Ovary (tissue), 9 donors: Measurements from ENCODE around the gene PSMD1. TPM values are rescaled to one million over a fixed set of nuclear protein-coding genes. Genes with fewer than 3 reads are reported as not detected.

Experiments
- DNase-seq, 5 donors: peaks; one replicate each; pipeline ENCODE4 v3.0.0-alpha.2; 2019 to 2020
- H3K27ac ChIP-seq, 2 donors: fragments of 200-600 bp; one replicate each; pipeline versions ENCODE4 v1.5.1 to v1.8.0; 2019 to 2022
- H3K27me3 ChIP-seq: fragments of 200-600 bp; one replicate; pipeline ENCODE4 v1.8.0; 2022
- H3K36me3 ChIP-seq: fragments of 200-600 bp; sonication (generic); one replicate; pipeline ENCODE4 v1.5.1; 2019
- H3K4me1 ChIP-seq: one replicate; pipeline ENCODE4 v1.8.1; 2013; ENCODE audit warnings: mild to moderate bottlenecking, moderate library complexity; ENCODE audit not compliant: insufficient read depth
- H3K4me3 ChIP-seq: fragments of 200-600 bp; sonication (generic); one replicate; pipeline ENCODE4 v1.5.1; 2017
- H3K9me3 ChIP-seq, 2 donors: fragments of 200-600 bp in 1 of 2; sonication (generic) in 1 of 2; one replicate each; pipeline versions ENCODE4 v1.5.1 to v1.8.1; 2013 to 2019; ENCODE audit warnings: mild to moderate bottlenecking in 1 of 2, moderate library complexity in 1 of 2
- EP300 ChIP-seq: sonication (generic); formaldehyde crosslinking; IDR thresholded peaks from one replicate; pipeline ENCODE4 v1.6.1; 2017; ENCODE audit warnings: antibody characterized with exemption
- POLR2A ChIP-seq: fragments of 450-650 bp; IDR thresholded peaks from one replicate; pipeline ENCODE4 v1.6.1; 2017; ENCODE audit warnings: antibody characterized with exemption, mild to moderate bottlenecking, moderate library complexity
- WGBS, 3 donors: extraction: QIAGEN DNeasy Blood & Tissue Kit in 1 of 3; methylation state at CpG; one replicate each; pipeline versions ENCODE4 v1.1.5 to v1.1.7; 2013 to 2017; 5-methylcytosine and 5-hydroxymethylcytosine counted together
- intact Hi-C, 4 donors: fragments of 100-400 bp; cut with DNase I; formaldehyde crosslinking; loops; one replicate each; pipeline versions ENCODE4 v1.11.0 to v1.15.1; 2022 to 2023
- polyA plus RNA-seq, 2 donors: library from polyadenylated mRNA; stranded (reverse); fragments of 200-250 nt in 1 of 2; fragments of 350-450 nt in 1 of 2; fragmentation: Illumina TruSeq in 1 of 2; extraction: RNeasy Lipid Tissue Mini Kit (QIAGEN cat#74804) in 1 of 2; gene quantifications; one replicate each; pipeline ENCODE4 v1.2.3, GENCODE V29; 2013 to 2014
- total RNA-seq, 7 donors: library from RNA; depleted of rRNA in 2 of 7; stranded (reverse); fragments of >200 nt in 2 of 7; fragmentation: NEBNext Ultra II Directional in 3 of 7; extraction: Animal tissue kit (Norgen Biotek cat#: 25700) in 3 of 7; gene quantifications; one replicate each; pipeline versions ENCODE4 v1.1.0 to v1.2.4, GENCODE V29; 2016 to 2023
- TF ChIP-seq, protein P1 (sequence below), 3 donors: fragments of 450-650 bp in 2 of 3; fragments of 200-600 bp in 1 of 3; IDR thresholded peaks; one replicate each; pipeline versions ENCODE4 v1.5.1 to v1.8.0; 2016 to 2022; ENCODE audit warnings: antibody characterized with exemption in 3 of 3, mild to moderate bottlenecking in 1 of 3
- donor health status: DM: no; HTN: no; CAD: no; lungs with moderate emphysema.
- donor health status: DM: no; HTN: no; CAD: no.
- donor health status: Bipolar disorder and iron deficiency.
- donor health status: DM: yes; HTN: yes; CAD: no.
- donor health status: DM: no; HTN: no; CAD: no.
- donor health status: DM: yes; HTN: yes; CAD: no.

PSMD1 gene
- total and polyA plus RNA-seq, 9 donors, result 19.0 to 73.2 (median 57.8) TPM

DNA sequence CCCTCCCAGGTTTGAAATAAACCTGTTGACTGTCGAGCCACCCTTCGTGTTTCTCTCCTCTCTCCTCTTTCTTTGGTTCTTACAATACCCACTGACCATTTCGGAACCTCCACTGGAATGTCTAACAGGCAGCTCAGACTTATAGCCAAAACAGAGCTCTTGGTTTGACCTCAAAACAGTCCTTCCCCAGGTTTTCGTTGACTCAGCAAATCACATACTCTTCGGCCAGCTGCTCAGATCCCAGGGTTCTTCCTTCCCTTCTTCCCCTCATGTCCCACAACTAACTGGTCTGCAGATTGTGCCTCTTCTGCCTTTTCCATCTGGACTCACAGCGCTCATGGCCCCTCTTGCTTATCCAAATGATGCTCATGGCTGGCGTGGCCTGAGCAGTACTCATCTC is 146.4 kb downstream of the PSMD1 start:
- no peak overlapping the region for H3K4me3 ChIP-seq
- H3K27ac ChIP-seq, result no peak overlapping the region
- H3K4me1 ChIP-seq, result peaks cover 2% of the 10 kb centered on the region

DNA sequence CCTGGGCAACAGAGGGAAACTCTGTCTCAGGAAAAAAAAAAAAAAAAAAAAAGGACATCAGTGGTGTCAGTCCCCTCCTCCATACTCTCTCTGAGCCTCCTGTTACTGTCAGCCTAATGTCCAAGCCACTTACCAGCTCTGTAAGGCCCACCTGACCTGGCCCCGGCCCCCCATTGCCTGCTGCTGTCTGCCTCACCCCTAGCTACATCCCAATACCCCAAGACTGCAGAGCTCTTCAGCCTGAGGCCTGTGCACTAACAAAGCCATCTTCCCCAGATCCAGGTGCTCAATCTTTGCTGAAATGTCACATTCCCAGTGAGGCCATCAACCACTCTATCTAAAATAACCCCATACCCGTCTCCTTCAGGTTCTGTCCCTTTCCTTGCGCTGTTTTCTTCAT is 147.5 kb downstream of the PSMD1 start:
- H3K9me3 ChIP-seq, result no peaks in the 10 kb centered on the region
- no peak overlapping the region for H3K27ac ChIP-seq
- H3K4me3 ChIP-seq, result no peak overlapping the region
- intact Hi-C loops, result no loop called here
- DNase-seq, result no peak
- WGBS, 3 donors, result 94 to 99% (median 94%) methylated on average over 3 of the region's 3 CpGs
- H3K36me3 ChIP-seq, result no peaks in the 10 kb centered on the region
- no peaks in the 10 kb centered on the region for H3K27me3 ChIP-seq
- TF ChIP-seq, protein P1, sequence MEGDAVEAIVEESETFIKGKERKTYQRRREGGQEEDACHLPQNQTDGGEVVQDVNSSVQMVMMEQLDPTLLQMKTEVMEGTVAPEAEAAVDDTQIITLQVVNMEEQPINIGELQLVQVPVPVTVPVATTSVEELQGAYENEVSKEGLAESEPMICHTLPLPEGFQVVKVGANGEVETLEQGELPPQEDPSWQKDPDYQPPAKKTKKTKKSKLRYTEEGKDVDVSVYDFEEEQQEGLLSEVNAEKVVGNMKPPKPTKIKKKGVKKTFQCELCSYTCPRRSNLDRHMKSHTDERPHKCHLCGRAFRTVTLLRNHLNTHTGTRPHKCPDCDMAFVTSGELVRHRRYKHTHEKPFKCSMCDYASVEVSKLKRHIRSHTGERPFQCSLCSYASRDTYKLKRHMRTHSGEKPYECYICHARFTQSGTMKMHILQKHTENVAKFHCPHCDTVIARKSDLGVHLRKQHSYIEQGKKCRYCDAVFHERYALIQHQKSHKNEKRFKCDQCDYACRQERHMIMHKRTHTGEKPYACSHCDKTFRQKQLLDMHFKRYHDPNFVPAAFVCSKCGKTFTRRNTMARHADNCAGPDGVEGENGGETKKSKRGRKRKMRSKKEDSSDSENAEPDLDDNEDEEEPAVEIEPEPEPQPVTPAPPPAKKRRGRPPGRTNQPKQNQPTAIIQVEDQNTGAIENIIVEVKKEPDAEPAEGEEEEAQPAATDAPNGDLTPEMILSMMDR (IDR thresholded peaks at IDR 0.05), result no peak
- peaks cover 2% of the 10 kb centered on the region for H3K4me1 ChIP-seq

More for the DNA sequence above, 146.4 kb downstream of the PSMD1 start:
- no peaks in the 10 kb centered on the region for H3K36me3 ChIP-seq
- H3K27me3 ChIP-seq, result no peaks in the 10 kb centered on the region
- DNase-seq, result no peak
- TF ChIP-seq POLR2A, result no peak
- WGBS, 3 donors, result 70 to 92% (median 86%) methylated on average over 7 of the region's 7 CpGs
- H3K9me3 ChIP-seq, result no peaks in the 10 kb centered on the region
- intact Hi-C loops, result no loop called here

DNA sequence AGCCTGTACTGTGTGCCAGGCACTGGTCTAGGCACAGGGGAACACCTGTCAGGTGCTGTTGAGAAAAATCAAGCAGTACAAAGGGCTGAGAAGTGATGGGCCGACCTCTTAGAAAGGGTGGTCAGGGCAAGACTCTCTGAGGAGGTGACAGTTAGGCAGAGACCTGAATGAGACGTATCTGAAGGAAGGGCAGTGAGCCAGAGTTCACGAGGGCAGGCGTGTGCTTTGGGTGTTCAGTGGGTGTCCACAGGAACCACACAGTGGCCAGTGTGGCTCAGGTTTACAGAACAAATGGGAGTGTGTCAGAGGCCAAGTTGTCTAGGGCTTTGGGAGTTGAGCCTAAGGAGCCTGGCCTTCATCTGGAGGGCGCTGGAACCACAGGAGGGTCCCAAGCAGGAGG is 147.9 kb downstream of the PSMD1 start:
- Histone ChIP-seq H3K27me3 (no peaks in the 10 kb centered on the region), H3K4me3 (no peak overlapping the region), H3K4me1 (no peaks in the 10 kb centered on the region), H3K27ac (no peak overlapping the region), H3K36me3 (no peaks in the 10 kb centered on the region), H3K9me3 (no peaks in the 10 kb centered on the region)
- DNase-seq, result no peak
- intact Hi-C loops, result no loop called here
- TF ChIP-seq POLR2A (no peak), EP300 (no peak)
- TF ChIP-seq, protein P1 (IDR thresholded peaks at IDR 0.05), result no peak
- 92 to 95% (median 92%) methylated on average over 5 of the region's 5 CpGs for WGBS, 3 donors

DNA sequence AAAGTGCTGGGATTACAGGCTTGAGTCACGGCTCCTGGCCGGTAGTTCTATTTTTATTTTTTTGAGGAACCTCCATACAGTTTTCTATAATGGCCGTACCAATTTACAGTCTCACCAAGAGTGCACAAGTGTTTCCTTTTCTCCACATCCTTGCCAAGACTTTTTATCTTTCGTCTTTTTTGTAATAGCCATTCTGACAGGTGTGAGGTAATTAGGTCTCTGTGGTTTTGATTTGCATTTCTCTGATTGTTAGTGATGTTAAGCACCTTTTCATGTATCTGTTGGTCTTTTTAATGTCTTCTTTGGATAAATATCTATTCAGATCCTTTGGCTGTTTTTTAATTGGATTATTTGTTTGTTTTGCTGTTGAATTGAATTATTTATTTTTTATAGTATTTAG is 151.1 kb downstream of the PSMD1 start:
- no peak for DNase-seq
- Histone ChIP-seq H3K27ac (no peak overlapping the region), H3K36me3 (no peaks in the 10 kb centered on the region), H3K4me1 (no peaks in the 10 kb centered on the region), H3K27me3 (no peaks in the 10 kb centered on the region), H3K9me3 (no peaks in the 10 kb centered on the region), H3K4me3 (no peak overlapping the region)
- intact Hi-C loops, result no loop called here
- WGBS, 3 donors, result 83 to 87% (median 83%) methylated on average over 4 of the region's 4 CpGs
- TF ChIP-seq POLR2A, result no peak
- TF ChIP-seq, protein P1 (IDR thresholded peaks at IDR 0.05), result no peak
- no peak for TF ChIP-seq EP300

DNA sequence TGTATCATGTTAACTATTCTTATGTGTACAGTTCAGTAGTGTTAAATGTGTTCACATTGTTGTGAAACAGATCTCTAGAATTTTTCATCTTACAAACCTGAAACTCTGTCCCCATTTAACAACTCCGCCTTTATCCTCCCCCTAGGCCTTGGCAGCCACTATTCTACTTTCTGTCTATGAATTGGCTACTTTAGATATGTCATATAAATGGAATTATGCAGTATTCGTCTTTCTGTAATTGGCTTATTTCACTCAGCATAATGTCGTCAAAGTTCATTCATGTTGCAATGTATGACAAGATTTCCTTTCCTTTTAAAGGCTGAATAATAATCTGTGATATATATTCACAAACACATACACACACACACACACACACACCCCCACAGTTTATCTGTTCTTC is 154.1 kb downstream of the PSMD1 start:
- intact Hi-C loops, result no loop called here
- H3K27me3 ChIP-seq, result no peaks in the 10 kb centered on the region
- H3K4me3 ChIP-seq, result no peak overlapping the region
- DNase-seq, result no peak
- no peaks in the 10 kb centered on the region for H3K4me1 ChIP-seq
- H3K27ac ChIP-seq, result no peak overlapping the region
- TF ChIP-seq POLR2A, result no peak
- no peak for TF ChIP-seq EP300
- TF ChIP-seq, protein P1 (IDR thresholded peaks at IDR 0.05), result no peak
- WGBS, 3 donors, result 79 to 92% (median 90%) methylated on average over 3 of the region's 3 CpGs
- H3K9me3 ChIP-seq, result no peaks in the 10 kb centered on the region
- no peaks in the 10 kb centered on the region for H3K36me3 ChIP-seq
